ENCODE data around the gene FBXL15.

DNA sequence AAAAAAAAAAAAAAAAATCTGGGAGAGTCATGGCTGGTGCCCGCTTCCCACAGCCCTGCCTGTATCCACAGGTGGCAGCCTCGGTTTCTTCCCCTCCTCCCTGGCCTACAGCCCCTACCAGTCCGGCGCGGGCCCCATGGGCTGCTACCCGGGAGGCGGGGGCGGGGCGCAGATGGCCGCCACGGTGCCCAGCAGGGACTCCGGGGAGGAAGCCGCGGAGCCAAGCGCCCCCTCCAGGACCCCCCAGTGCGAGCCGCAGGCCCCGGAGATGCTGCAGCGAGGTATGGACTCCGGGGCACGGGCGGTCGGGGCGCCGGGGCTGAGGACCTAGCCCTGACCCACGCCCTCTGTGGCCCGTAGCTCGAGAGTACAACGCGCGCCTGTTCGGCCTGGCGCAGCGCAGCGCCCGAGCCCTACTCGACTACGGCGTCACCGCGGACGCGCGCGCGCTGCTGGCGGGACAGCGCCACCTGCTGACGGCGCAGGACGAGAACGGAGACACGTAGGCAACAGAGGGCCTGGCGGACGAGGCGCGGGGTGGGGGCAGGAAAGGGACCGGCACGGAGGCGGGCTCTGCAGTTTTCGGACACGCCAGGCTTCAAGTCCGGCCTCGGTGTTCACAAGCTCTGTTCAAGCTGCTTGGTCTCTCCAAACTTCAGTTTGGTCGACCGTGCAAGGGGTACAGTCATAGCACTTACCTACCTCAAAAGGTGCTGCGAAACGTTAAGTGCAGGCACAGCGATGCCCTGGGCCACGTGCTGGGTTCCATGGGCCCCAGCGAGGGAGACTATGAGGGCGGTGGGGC is 21.2 kb upstream of the FBXL15 start:
- TF ChIP-seq, protein P1, sequence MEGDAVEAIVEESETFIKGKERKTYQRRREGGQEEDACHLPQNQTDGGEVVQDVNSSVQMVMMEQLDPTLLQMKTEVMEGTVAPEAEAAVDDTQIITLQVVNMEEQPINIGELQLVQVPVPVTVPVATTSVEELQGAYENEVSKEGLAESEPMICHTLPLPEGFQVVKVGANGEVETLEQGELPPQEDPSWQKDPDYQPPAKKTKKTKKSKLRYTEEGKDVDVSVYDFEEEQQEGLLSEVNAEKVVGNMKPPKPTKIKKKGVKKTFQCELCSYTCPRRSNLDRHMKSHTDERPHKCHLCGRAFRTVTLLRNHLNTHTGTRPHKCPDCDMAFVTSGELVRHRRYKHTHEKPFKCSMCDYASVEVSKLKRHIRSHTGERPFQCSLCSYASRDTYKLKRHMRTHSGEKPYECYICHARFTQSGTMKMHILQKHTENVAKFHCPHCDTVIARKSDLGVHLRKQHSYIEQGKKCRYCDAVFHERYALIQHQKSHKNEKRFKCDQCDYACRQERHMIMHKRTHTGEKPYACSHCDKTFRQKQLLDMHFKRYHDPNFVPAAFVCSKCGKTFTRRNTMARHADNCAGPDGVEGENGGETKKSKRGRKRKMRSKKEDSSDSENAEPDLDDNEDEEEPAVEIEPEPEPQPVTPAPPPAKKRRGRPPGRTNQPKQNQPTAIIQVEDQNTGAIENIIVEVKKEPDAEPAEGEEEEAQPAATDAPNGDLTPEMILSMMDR (IDR thresholded peaks at IDR 0.05; ENCODE audit: low read length) = peak; percentile 88
- TF ChIP-seq EZH2 (optimal IDR thresholded peaks at IDR 0.05; ENCODE audit: low read depth, low read length) = no peak
